ENCODE data around the gene TBCK. TPM values are rescaled to one million over a fixed set of nuclear protein-coding genes. Genes with fewer than 3 reads are reported as not detected.

The TBCK gene
- total RNA-seq, 1 experiment from 2014 or later = 29.5 TPM

- in situ Hi-C loops (cut with HindIII; ENCODE audit: low sequenced_read_pairs) = no loop called here
- DNase-seq (ENCODE audit: low spot score) = no peak
These were observed 281.8 kb downstream of the TBCK start for GRCh38 chr4:106034220-106034619.

GRCh38 chr4:106033469-106033868 lies 282.5 kb downstream of the TBCK start:
- in situ Hi-C loops (cut with HindIII; ENCODE audit: low sequenced_read_pairs) = no loop called here
- DNase-seq (ENCODE audit: low spot score) = no peak

GRCh38 chr4:106032851-106033286 lies 283.1 kb downstream of the TBCK start:
- in situ Hi-C loops (cut with HindIII; ENCODE audit: low sequenced_read_pairs) = no loop called here

GRCh38 chr4:106022454-106022853 lies 293.6 kb downstream of the TBCK start:
- DNase-seq (ENCODE audit: low spot score) = no peak
- in situ Hi-C loops (cut with HindIII; ENCODE audit: low sequenced_read_pairs) = no loop called here

More at GRCh38 chr4:106032851-106033286, 283.1 kb downstream of the TBCK start:
- DNase-seq (ENCODE audit: low spot score) = no peak

GRCh38 chr4:106021737-106022410 lies 294.1 kb downstream of the TBCK start:
- in situ Hi-C loops (cut with HindIII; ENCODE audit: low sequenced_read_pairs) = no loop called here
- DNase-seq (ENCODE audit: low spot score) = no peak

- DNase-seq (ENCODE audit: low spot score) = no peak
- in situ Hi-C loops (cut with HindIII; ENCODE audit: low sequenced_read_pairs) = no loop called here
These were observed 296.2 kb downstream of the TBCK start for GRCh38 chr4:106019771-106020170.

GRCh38 chr4:106017975-106018374 lies 298.0 kb downstream of the TBCK start:
- in situ Hi-C loops (cut with HindIII; ENCODE audit: low sequenced_read_pairs) = no loop called here
- DNase-seq (ENCODE audit: low spot score) = no peak

GRCh38 chr4:106011387-106011786 lies 304.6 kb downstream of the TBCK start:
- in situ Hi-C loops (cut with HindIII; ENCODE audit: low sequenced_read_pairs) = no loop called here
- DNase-seq (ENCODE audit: low spot score) = no peak

GRCh38 chr4:106010761-106011160 lies 305.2 kb downstream of the TBCK start:
- in situ Hi-C loops (cut with HindIII; ENCODE audit: low sequenced_read_pairs) = no loop called here
- DNase-seq (ENCODE audit: low spot score) = no peak

- in situ Hi-C loops (cut with HindIII; ENCODE audit: low sequenced_read_pairs) = no loop called here
- no peak for DNase-seq (ENCODE audit: low spot score)
These were observed 313.0 kb downstream of the TBCK start for GRCh38 chr4:106002994-106003393.

- no peak for DNase-seq (ENCODE audit: low spot score)
- in situ Hi-C loops (cut with HindIII; ENCODE audit: low sequenced_read_pairs) = no loop called here
These were observed 317.6 kb downstream of the TBCK start for GRCh38 chr4:105998171-105999063.

- in situ Hi-C loops (cut with HindIII; ENCODE audit: low sequenced_read_pairs) = no loop called here
- DNase-seq (ENCODE audit: low spot score) = no peak
These were observed 319.2 kb downstream of the TBCK start for GRCh38 chr4:105996845-105997244.

GRCh38 chr4:105994841-105995501 lies 321.0 kb downstream of the TBCK start:
- in situ Hi-C loops (cut with HindIII; ENCODE audit: low sequenced_read_pairs) = no loop called here
- DNase-seq (ENCODE audit: low spot score) = no peak

GRCh38 chr4:105994061-105994460 lies 321.9 kb downstream of the TBCK start:
- no peak for DNase-seq (ENCODE audit: low spot score)
- in situ Hi-C loops (cut with HindIII; ENCODE audit: low sequenced_read_pairs) = no loop called here

GRCh38 chr4:105992641-105993305 lies 323.2 kb downstream of the TBCK start:
- no peak for DNase-seq (ENCODE audit: low spot score)
- in situ Hi-C loops (cut with HindIII; ENCODE audit: low sequenced_read_pairs) = no loop called here

GRCh38 chr4:105991726-105992125 lies 324.3 kb downstream of the TBCK start:
- in situ Hi-C loops (cut with HindIII; ENCODE audit: low sequenced_read_pairs) = no loop called here
- DNase-seq (ENCODE audit: low spot score) = no peak
